Neural progenitor cell (in vitro differentiated cells): ENCODE results near the gene UNC5B.

Experiments
- CTCF ChIP-seq: fragments of 200-600 bp; sonication (generic); IDR thresholded peaks from 2 replicates; pipeline ENCODE4 v1.5.1; 2017; ENCODE audit warnings: antibody characterized with exemption, mild to moderate bottlenecking
- EZH2 ChIP-seq: fragments of 200-600 bp; sonication (generic); IDR thresholded peaks from 2 replicates; pipeline ENCODE4 v1.6.1; 2017; ENCODE audit warnings: antibody characterized with exemption, mild to moderate bottlenecking, moderate library complexity

GRCh38 chr10:71280216-71280615 is 67.8 kb downstream of the UNC5B start:
- TF ChIP-seq CTCF (no peak), EZH2 (no peak)
